ENCODE data around the gene SLC6A1.

DNA sequence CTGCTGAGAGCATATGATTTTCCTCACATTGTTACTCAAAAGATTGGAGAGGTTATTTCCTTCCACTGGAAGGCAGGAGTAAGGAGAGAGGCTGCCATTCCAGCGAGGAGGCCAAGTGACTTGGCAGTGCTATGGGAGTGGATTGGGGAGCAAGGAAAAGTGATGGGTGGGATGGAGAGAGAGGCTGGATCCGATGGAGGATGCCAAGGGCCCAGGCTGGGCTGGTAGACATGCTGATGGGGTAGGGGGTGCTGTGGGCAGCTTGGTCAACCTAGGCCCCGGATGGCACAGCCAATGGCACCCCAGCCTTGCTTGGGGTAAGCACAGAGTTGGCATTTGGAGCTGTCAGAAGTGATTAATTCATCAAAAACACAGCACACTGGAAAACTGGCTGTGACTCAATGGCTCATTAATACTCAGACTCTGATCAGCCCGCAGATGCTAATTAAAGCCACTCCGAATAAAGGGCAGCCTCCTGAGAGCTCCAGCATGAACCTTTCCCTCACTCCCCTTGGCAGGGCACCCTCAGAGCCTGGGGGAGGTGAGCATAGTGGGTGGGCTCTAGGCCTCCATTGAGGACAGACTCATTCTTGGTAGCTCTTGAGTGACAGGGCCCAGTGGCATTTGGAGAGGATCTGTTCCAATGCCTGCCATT, 22.1 kb upstream of the SLC6A1 start:
- TF ChIP-seq, protein P1, sequence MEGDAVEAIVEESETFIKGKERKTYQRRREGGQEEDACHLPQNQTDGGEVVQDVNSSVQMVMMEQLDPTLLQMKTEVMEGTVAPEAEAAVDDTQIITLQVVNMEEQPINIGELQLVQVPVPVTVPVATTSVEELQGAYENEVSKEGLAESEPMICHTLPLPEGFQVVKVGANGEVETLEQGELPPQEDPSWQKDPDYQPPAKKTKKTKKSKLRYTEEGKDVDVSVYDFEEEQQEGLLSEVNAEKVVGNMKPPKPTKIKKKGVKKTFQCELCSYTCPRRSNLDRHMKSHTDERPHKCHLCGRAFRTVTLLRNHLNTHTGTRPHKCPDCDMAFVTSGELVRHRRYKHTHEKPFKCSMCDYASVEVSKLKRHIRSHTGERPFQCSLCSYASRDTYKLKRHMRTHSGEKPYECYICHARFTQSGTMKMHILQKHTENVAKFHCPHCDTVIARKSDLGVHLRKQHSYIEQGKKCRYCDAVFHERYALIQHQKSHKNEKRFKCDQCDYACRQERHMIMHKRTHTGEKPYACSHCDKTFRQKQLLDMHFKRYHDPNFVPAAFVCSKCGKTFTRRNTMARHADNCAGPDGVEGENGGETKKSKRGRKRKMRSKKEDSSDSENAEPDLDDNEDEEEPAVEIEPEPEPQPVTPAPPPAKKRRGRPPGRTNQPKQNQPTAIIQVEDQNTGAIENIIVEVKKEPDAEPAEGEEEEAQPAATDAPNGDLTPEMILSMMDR (IDR thresholded peaks at IDR 0.05): no peak
- TF ChIP-seq POLR2A (IDR thresholded peaks at IDR 0.05) (no peak), POLR2AphosphoS5 (IDR thresholded peaks at IDR 0.05) (no peak)

All from stomach (tissue), 4 donors.